Left lung (tissue), 10 donors: ENCODE data around the gene ELMO2. TPM values are rescaled to one million over a fixed set of nuclear protein-coding genes. Genes with fewer than 3 reads are reported as not detected.

ENCODE experiments used
- ATAC-seq: fragments of 200-7000 bp; cut with Tn5 transposase; one replicate; pipeline ENCODE4 v1.9.1; 2020; ENCODE audit warnings: moderate library complexity
- DNase-seq, 4 donors: peaks; one replicate each; pipeline ENCODE4 v3.0.0-alpha.2; 2013 to 2020
- H3K27ac ChIP-seq, 2 donors: fragments of 200-600 bp; sonication (generic) in 1 of 2; one replicate each; pipeline versions ENCODE4 v1.5.0 to v1.8.0; 2020 to 2021
- H3K27me3 ChIP-seq, 2 donors: fragments of 200-600 bp; sonication (generic) in 1 of 2; one replicate each; pipeline versions ENCODE4 v1.5.0 to v1.8.0; 2020 to 2021
- H3K36me3 ChIP-seq, 2 donors: fragments of 200-600 bp; sonication (generic) in 1 of 2; one replicate each; pipeline versions ENCODE4 v1.5.0 to v1.8.0; 2020 to 2021
- H3K4me1 ChIP-seq, 2 donors: fragments of 200-600 bp; one replicate each; pipeline ENCODE4 v1.8.0; 2021
- H3K4me3 ChIP-seq, 2 donors: fragments of 200-600 bp; sonication (generic) in 1 of 2; one replicate each; pipeline versions ENCODE4 v1.5.0 to v1.8.0; 2020 to 2021; ENCODE audit warnings: mild to moderate bottlenecking in 1 of 2
- H3K9me3 ChIP-seq, 2 donors: fragments of 200-600 bp; sonication (generic) in 1 of 2; one replicate each; pipeline versions ENCODE4 v1.5.0 to v1.8.0; 2020 to 2021
- intact Hi-C, 2 donors: fragments of 100-400 bp; cut with DNase I; formaldehyde crosslinking; loops; one replicate each; pipeline versions ENCODE4 v1.11.2 to v1.14.2; 2022
- polyA plus RNA-seq, 6 donors: library from polyadenylated mRNA; unstranded; fragments of 120-200 nt; gene quantifications; one replicate each; pipeline ENCODE4 v1.2.1, GENCODE V29; 2013; ENCODE audit not compliant: insufficient read length in 6 of 6
- total RNA-seq, 2 donors: library from RNA; stranded (reverse); fragmentation: NEBNext Ultra II Directional; extraction: Animal tissue kit (Norgen Biotek cat#: 25700); gene quantifications; one replicate each; pipeline ENCODE4 v1.2.1, GENCODE V29; 2021
- TF ChIP-seq, protein P1 (sequence below), 2 donors: fragments of 200-600 bp; sonication (generic) in 1 of 2; IDR thresholded peaks; one replicate each; pipeline versions ENCODE4 v1.5.0 to v1.8.0; 2021; ENCODE audit warnings: antibody characterized with exemption in 2 of 2
- donor health status: DM: no; HTN: yes; CAD: no.
- donor health status: DM: no; HTN: no; CAD: no.

ELMO2 gene
- total and polyA plus RNA-seq, 8 donors, result 56.2 to 79.1 (median 60.5) TPM

DNA sequence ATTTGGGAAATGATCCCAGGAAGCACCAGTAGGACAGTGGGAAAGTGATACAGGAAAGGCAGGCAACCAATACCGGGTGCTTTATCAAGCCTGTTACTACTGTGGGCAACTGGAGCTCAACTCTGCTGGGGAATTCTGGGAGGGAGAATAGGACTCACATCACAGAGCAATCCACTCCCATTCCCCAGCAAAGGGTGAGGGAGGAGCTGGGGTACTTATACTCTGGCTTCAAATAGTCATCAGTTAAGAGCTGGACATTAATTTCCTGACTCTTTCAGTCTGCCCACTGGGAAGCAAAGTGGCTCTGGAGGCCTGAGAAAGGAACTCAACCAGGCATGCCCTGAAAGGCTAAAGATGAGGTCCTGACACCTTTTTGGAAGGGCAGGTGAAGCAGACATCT is 80.6 kb downstream of the ELMO2 start:
- TF ChIP-seq, protein P1, sequence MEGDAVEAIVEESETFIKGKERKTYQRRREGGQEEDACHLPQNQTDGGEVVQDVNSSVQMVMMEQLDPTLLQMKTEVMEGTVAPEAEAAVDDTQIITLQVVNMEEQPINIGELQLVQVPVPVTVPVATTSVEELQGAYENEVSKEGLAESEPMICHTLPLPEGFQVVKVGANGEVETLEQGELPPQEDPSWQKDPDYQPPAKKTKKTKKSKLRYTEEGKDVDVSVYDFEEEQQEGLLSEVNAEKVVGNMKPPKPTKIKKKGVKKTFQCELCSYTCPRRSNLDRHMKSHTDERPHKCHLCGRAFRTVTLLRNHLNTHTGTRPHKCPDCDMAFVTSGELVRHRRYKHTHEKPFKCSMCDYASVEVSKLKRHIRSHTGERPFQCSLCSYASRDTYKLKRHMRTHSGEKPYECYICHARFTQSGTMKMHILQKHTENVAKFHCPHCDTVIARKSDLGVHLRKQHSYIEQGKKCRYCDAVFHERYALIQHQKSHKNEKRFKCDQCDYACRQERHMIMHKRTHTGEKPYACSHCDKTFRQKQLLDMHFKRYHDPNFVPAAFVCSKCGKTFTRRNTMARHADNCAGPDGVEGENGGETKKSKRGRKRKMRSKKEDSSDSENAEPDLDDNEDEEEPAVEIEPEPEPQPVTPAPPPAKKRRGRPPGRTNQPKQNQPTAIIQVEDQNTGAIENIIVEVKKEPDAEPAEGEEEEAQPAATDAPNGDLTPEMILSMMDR (IDR thresholded peaks at IDR 0.05), result no peak
- Histone ChIP-seq H3K36me3 (no peaks in the 10 kb centered on the region), H3K4me1 (no peaks in the 10 kb centered on the region), H3K4me3 (no peak overlapping the region), H3K27me3 (peaks cover 0 to 97% of the 10 kb centered on the region in 2 donors), H3K9me3 (no peaks in the 10 kb centered on the region), H3K27ac (no peak overlapping the region)
- intact Hi-C loops, result no loop called here
- DNase-seq (no peak), ATAC-seq (no peak)

DNA sequence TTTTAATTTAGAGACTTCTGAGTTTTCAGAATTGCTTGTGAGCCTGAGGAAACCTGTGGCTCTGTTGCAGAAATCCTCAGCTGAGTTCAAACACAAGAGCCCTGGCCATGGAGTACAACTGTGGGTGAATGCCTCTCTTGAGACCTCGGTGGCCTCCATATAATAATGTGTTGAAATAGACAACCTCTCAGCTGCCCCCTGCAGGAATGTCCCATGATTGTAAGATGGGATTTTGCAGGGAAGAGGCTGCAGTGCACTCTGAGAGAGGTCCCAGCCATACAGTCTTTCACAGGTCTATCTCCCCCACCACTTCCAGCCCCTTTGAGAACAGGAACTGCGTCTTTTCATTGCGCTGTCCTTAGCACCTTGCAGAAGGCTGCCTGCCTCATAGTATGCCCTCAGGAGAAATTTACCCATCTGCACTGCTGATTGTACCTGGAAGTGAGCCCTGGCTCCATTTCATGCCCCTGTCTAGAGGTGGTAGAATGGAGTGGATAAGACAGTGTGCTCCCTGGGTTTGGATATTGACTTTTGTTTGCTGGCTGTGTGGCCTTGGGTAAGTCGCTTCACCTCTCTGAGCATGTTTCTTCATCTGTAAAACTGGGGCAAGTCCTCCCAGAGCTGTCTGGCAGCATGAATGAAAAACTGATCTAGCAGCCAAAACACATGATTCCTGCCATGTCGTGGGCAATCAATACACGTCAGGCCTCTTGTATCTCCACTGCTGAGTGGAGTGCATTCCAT is 81.3 kb downstream of the ELMO2 start:
- H3K27ac ChIP-seq, result no peak overlapping the region
- H3K4me3 ChIP-seq, result no peak overlapping the region
- TF ChIP-seq, protein P1 (IDR thresholded peaks at IDR 0.05), result no peak
- H3K36me3 ChIP-seq, result no peaks in the 10 kb centered on the region
- peaks cover 0 to 93% of the 10 kb centered on the region in 2 donors for H3K27me3 ChIP-seq
- H3K4me1 ChIP-seq, result no peaks in the 10 kb centered on the region
- no peaks in the 10 kb centered on the region for H3K9me3 ChIP-seq
- DNase-seq (no peak), ATAC-seq (peak; percentile 27)
- intact Hi-C loops, result no loop called here

DNA sequence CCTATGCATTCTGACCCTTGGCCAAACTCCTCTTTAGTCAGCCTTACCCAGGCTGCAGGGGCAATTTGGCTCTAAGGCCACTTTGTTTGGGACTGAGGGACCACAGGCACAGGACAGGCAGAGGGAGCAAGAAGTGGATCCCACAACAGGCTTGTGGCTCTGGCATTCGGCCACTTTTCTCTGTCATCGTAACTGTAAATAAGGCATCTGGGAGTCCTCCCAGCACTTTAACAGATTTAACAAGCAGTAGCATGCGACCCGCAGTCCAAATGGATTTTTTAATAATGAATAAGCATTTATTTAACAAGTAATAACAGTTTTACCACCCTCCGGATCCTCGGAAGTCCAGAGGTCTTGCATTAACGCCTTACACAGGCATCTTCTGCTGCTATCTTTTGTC is 82.0 kb downstream of the ELMO2 start:
- Histone ChIP-seq H3K4me1 (no peaks in the 10 kb centered on the region), H3K27me3 (peaks cover 0 to 93% of the 10 kb centered on the region in 2 donors), H3K9me3 (no peaks in the 10 kb centered on the region), H3K4me3 (no peak overlapping the region), H3K27ac (no peak overlapping the region), H3K36me3 (no peaks in the 10 kb centered on the region)
- TF ChIP-seq, protein P1 (IDR thresholded peaks at IDR 0.05), result no peak
- intact Hi-C loops, result no loop called here
- no peak for ATAC-seq
- DNase-seq, result no peak

DNA sequence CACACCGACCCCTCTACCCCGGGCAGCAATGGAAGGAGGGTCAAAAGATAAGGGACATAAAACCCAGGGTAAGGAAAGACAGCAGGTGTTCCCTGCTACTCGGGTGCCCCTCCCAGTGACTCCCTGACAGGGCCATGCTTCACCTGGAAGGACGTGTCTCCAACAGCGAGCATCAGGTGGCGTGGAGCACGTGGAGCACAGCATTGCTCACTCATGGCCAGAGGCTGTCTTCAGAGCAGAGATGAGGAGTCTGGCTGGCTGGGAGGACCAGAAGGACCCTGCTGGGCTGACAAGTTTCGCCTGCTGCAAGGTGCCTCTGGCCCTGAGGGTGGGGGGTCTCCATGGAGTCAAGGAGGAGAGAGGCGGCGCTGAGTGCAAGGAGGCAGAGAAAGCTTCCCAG is 82.9 kb downstream of the ELMO2 start:
- Histone ChIP-seq H3K27me3 (peaks cover 0 to 93% of the 10 kb centered on the region in 2 donors), H3K36me3 (no peaks in the 10 kb centered on the region), H3K4me1 (no peaks in the 10 kb centered on the region), H3K27ac (no peak overlapping the region), H3K4me3 (no peak overlapping the region), H3K9me3 (no peaks in the 10 kb centered on the region)
- intact Hi-C loops, result no loop called here
- no peak for ATAC-seq
- TF ChIP-seq, protein P1 (IDR thresholded peaks at IDR 0.05), result no peak
- DNase-seq, result no peak

DNA sequence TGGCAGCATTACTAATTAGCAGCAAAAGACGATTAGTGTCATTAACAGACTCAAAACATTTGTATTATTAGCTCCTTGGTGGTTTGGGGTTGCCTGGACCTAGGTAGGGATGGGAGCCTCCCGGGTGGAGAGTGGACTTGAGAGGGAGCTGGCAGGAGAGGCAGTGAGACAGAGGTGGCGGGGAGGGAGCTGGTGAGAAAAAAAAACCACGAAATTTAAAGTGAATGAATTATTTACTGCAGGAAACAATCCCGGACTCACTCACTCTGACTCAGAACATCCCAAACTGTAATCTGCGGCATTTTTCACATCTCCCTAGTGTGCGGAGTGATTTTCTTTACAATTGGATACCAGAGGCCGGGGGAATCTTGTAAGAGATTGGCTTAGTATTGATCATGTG is 83.8 kb downstream of the ELMO2 start:
- intact Hi-C loops, result no loop called here
- peaks cover 2 to 93% of the 10 kb centered on the region in 2 donors for H3K27me3 ChIP-seq
- no peak overlapping the region for H3K4me3 ChIP-seq

More for the DNA sequence above, 83.8 kb downstream of the ELMO2 start:
- ATAC-seq (no peak), DNase-seq (no peak)
- Histone ChIP-seq H3K4me1 (no peaks in the 10 kb centered on the region), H3K36me3 (no peaks in the 10 kb centered on the region), H3K9me3 (no peaks in the 10 kb centered on the region), H3K27ac (no peak overlapping the region)
- TF ChIP-seq, protein P1 (IDR thresholded peaks at IDR 0.05), result no peak
